H1 (cell line): ENCODE measurements around the gene SLC66A2. TPM values are rescaled to one million over a fixed set of nuclear protein-coding genes. Genes with fewer than 3 reads are reported as not detected.

Source experiments
- CTCF ChIA-PET: fragments of 300-600 bp; sonication (Branson Sonifier 250); formaldehyde crosslinking; loops from one replicate; lab custom pipeline; 2021; ENCODE audit not compliant: partially characterized antibody; lab: Charles Lee
- POLR2A ChIA-PET: fragments of 300-600 bp; sonication (Branson Sonifier 250); formaldehyde crosslinking; loops from one replicate; lab custom pipeline; 2021; ENCODE audit warnings: inconsistent platforms; ENCODE audit not compliant: partially characterized antibody; lab: Charles Lee
- DNase-seq, 2 experiments: peaks; one replicate each; pipeline versions ENCODE4 v3.0.0 to v3.0.0-alpha.2; 2010 to 2022; ENCODE audit warnings: low spot score in 2 of 2, low read depth in 1 of 2, mixed read lengths in 1 of 2
- FAIRE-seq: peaks from 2 replicates; lab custom pipeline; 2011; peaks lifted over from hg19 to GRCh38; lab: Jason Lieb, UNC
- H2AFZ ChIP-seq: 2 replicates; pipeline ENCODE4 v1.8.1; 2012; ENCODE audit warnings: low read length, inconsistent platforms
- H2AK5ac ChIP-seq: 2 replicates; pipeline ENCODE4 v1.6.1; 2013; ENCODE audit warnings: low read depth, low read length
- H2BK120ac ChIP-seq: replicated peaks from 2 replicates; pipeline ENCODE3; 2013; ENCODE audit warnings: low read depth, low read length, inconsistent platforms
- H2BK12ac ChIP-seq: 2 replicates; pipeline ENCODE4 v1.6.1; 2013; ENCODE audit warnings: low read depth, low read length
- H2BK15ac ChIP-seq: 2 replicates; pipeline ENCODE4 v1.6.1; 2013; ENCODE audit warnings: low read length
- H2BK20ac ChIP-seq: 2 replicates; pipeline ENCODE4 v1.6.1; 2013; ENCODE audit warnings: low read length
- H2BK5ac ChIP-seq: 2 replicates; pipeline ENCODE4 v1.6.1; 2013; ENCODE audit warnings: low read depth, low read length
- H3K14ac ChIP-seq: 2 replicates; pipeline ENCODE4 v1.6.1; 2013; ENCODE audit warnings: inconsistent platforms; ENCODE audit not compliant: insufficient read length
- H3K18ac ChIP-seq: 2 replicates; pipeline ENCODE4 v1.6.1; 2013; ENCODE audit warnings: low read length; ENCODE audit errors: extremely low read depth
- H3K23ac ChIP-seq: 2 replicates; pipeline ENCODE4 v1.6.1; 2013; ENCODE audit warnings: inconsistent platforms; ENCODE audit not compliant: insufficient read length
- H3K23me2 ChIP-seq: 2 replicates; pipeline ENCODE4 v1.6.1; 2013; ENCODE audit warnings: low read depth, low read length
- H3K27ac ChIP-seq: 2 replicates; pipeline ENCODE4 v1.6.1; 2011; ENCODE audit warnings: low read depth, low read length, inconsistent platforms
- H3K27me3 ChIP-seq, 4 experiments: replicated peaks in 1 of 4; 1 replicate in 1 of 4; 2 replicates in 3 of 4; pipeline versions ENCODE4 v1.6.1 to v1.8.1; 2011 to 2013; ENCODE audit warnings: low read length in 3 of 4, mild to moderate bottlenecking in 3 of 4, inconsistent platforms in 2 of 4, mixed read lengths in 2 of 4, moderate library complexity in 1 of 4; ENCODE audit not compliant: control insufficient read depth in 3 of 4, insufficient read depth in 3 of 4; ENCODE audit errors: extremely low read depth in 1 of 4
- H3K36me3 ChIP-seq, 4 experiments: 2 replicates each; pipeline versions ENCODE4 v1.6.1 to v1.8.1; 2011 to 2013; ENCODE audit warnings: mild to moderate bottlenecking in 4 of 4, low read length in 3 of 4, moderate library complexity in 2 of 4, control low read depth in 1 of 4, inconsistent platforms in 1 of 4; ENCODE audit not compliant: insufficient read depth in 4 of 4, control insufficient read depth in 2 of 4
- H3K4ac ChIP-seq: replicated peaks from 2 replicates; pipeline ENCODE3; 2013; ENCODE audit warnings: low read length, low read depth, mixed read lengths, inconsistent platforms; ENCODE audit not compliant: insufficient read length
- H3K4me1 ChIP-seq, 4 experiments: replicated peaks in 1 of 4; 1 replicate in 1 of 4; 2 replicates in 3 of 4; pipeline versions ENCODE4 v1.6.1 to v1.8.1; 2011 to 2013; ENCODE audit warnings: low read length in 3 of 4, inconsistent platforms in 2 of 4, mixed read lengths in 1 of 4; ENCODE audit not compliant: insufficient read depth in 4 of 4, control insufficient read depth in 3 of 4
- H3K4me2 ChIP-seq, 2 experiments: 2 replicates each; pipeline versions ENCODE4 v1.6.1 to v1.8.1; 2011 to 2013; ENCODE audit warnings: low read depth in 2 of 2, low read length in 2 of 2, control low read depth in 1 of 2, inconsistent platforms in 1 of 2, mild to moderate bottlenecking in 1 of 2; ENCODE audit not compliant: insufficient read depth in 1 of 2
- H3K4me3 ChIP-seq, 4 experiments: fragments of 200-600, 300-600 bp in 1 of 4; sonication (generic), shearing (Covaris generic), sonication (Bioruptor Twin) in 1 of 4; 2 replicates each; pipeline versions ENCODE4 v1.5.1 to v1.8.1; 2011 to 2016; ENCODE audit warnings: low read length in 4 of 4, low read depth in 3 of 4, control low read depth in 2 of 4, inconsistent platforms in 2 of 4, mild to moderate bottlenecking in 2 of 4, mixed read lengths in 1 of 4, moderate library complexity in 1 of 4; ENCODE audit not compliant: insufficient read depth in 2 of 4; ENCODE audit errors: extremely low read depth in 1 of 4
- H3K56ac ChIP-seq: replicated peaks from 2 replicates; pipeline ENCODE3; 2013; ENCODE audit warnings: low read depth, mild to moderate bottlenecking, mixed read lengths, low read length, inconsistent platforms; ENCODE audit not compliant: insufficient read length
- H3K79me1 ChIP-seq: 2 replicates; pipeline ENCODE4 v1.6.1; 2013; ENCODE audit warnings: low read depth, low read length, control low read depth
- H3K79me2 ChIP-seq, 2 experiments: 2 replicates each; pipeline versions ENCODE4 v1.6.1 to v1.8.1; 2012 to 2013; ENCODE audit warnings: low read length in 2 of 2, mild to moderate bottlenecking in 2 of 2, inconsistent platforms in 1 of 2; ENCODE audit not compliant: insufficient read depth in 2 of 2, control insufficient read depth in 1 of 2
- H3K9ac ChIP-seq, 4 experiments: replicated peaks in 1 of 4; 1 replicate in 1 of 4; 2 replicates in 3 of 4; pipeline versions ENCODE4 v1.6.1 to v1.8.1; 2011 to 2013; ENCODE audit warnings: low read depth in 3 of 4, low read length in 3 of 4, control low read depth in 2 of 4, mild to moderate bottlenecking in 2 of 4, moderate library complexity in 2 of 4, inconsistent platforms in 1 of 4; ENCODE audit errors: extremely low read depth in 1 of 4
- H3K9me3 ChIP-seq, 2 experiments: 2 replicates each; pipeline versions ENCODE4 v1.6.1 to v1.8.1; 2012 to 2013; ENCODE audit warnings: mild to moderate bottlenecking in 2 of 2, moderate library complexity in 2 of 2, control low read depth in 1 of 2, inconsistent platforms in 1 of 2, low read depth in 1 of 2, low read length in 1 of 2, mixed read lengths in 1 of 2; ENCODE audit not compliant: insufficient read depth in 2 of 2
- H4K20me1 ChIP-seq, 2 experiments: replicated peaks in 1 of 2; 2 replicates each; pipeline versions ENCODE3 to v1.8.1; 2011 to 2013; ENCODE audit warnings: inconsistent platforms in 2 of 2, low read length in 2 of 2, mild to moderate bottlenecking in 1 of 2; ENCODE audit not compliant: insufficient read depth in 2 of 2, control insufficient read depth in 1 of 2
- H4K5ac ChIP-seq: 2 replicates; pipeline ENCODE4 v1.6.1; 2013; ENCODE audit warnings: low read length, low read depth, mixed read lengths, inconsistent platforms; ENCODE audit not compliant: insufficient read length
- H4K8ac ChIP-seq: 2 replicates; pipeline ENCODE4 v1.8.0; 2013; ENCODE audit warnings: mild to moderate bottlenecking, moderate library complexity, low read length, inconsistent platforms; ENCODE audit not compliant: insufficient read depth; ENCODE audit errors: extremely low read depth
- H4K91ac ChIP-seq: replicated peaks from 2 replicates; pipeline ENCODE3; 2013; ENCODE audit warnings: low read length, mixed read lengths, inconsistent platforms; ENCODE audit not compliant: insufficient read length
- CREB1 ChIP-seq: IDR thresholded peaks from 2 replicates; pipeline ENCODE4 v1.6.1; 2012; ENCODE audit warnings: inconsistent platforms
- WGBS, 2 experiments: shearing (Covaris generic) in 1 of 2; methylation state at CpG; one replicate each; pipeline versions ENCODE4 v1.1.6 to v1.1.7; 2013 to 2015; ENCODE audit warnings: low lambda C conversion rate in 2 of 2, mixed read lengths in 2 of 2, inconsistent platforms in 1 of 2, low coverage in 1 of 2, missing lambda C conversion rate in 1 of 2; ENCODE audit not compliant: insufficient replicate concordance in 2 of 2, insufficient coverage in 1 of 2, insufficient read length in 1 of 2; ENCODE audit errors: extremely low coverage in 1 of 2, missing lambda C conversion rate in 1 of 2; 5-methylcytosine and 5-hydroxymethylcytosine counted together
- polyA plus RNA-seq, 7 experiments: library from polyadenylated mRNA; depleted of rRNA in 3 of 7; stranded (reverse) in 5 of 7; unstranded in 2 of 7; fragments of >200 nt in 5 of 7; fragments of 200-250 nt in 2 of 7; gene quantifications; 1 replicate in 5 of 7; 2 replicates in 1 of 7; 4 replicates in 1 of 7; pipeline versions ENCODE4 v1.2.1 to v1.2.3, GENCODE V29; 2011 to 2013; ENCODE audit warnings: missing spikeins in 2 of 7, mixed read lengths in 2 of 7
- total RNA-seq: library from RNA; stranded (reverse); fragmentation: NEBNext Ultra II Directional; extraction: Animal tissue kit (Norgen Biotek cat#: 25700); gene quantifications from 2 replicates; pipeline ENCODE4 v1.2.1, GENCODE V29; 2021

The SLC66A2 gene
- total and polyA plus RNA-seq, 2 of the 8 experiments (the other 6 are each of a cell fraction or from before 2014, with no cell fraction given), result 15.0 to 18.9 TPM

GRCh38 chr18:79927607-79928562 is 23.6 kb downstream of the SLC66A2 start:
- no peaks in the 10 kb centered on the region; a peak in 1 of 8 replicates for H3K36me3 ChIP-seq
- H3K56ac ChIP-seq, result no peak overlapping the region
- H3K9me3 ChIP-seq, result peaks cover 3 to 14% of the 10 kb centered on the region in 2 experiments; a peak in 2 of 4 replicates
- H3K27ac ChIP-seq, result no peak overlapping the region
- H4K91ac ChIP-seq, result no peak overlapping the region
- H3K4me1 ChIP-seq, result no peaks in the 10 kb centered on the region; a peak in 2 of 7 replicates
- FAIRE-seq (no peak), DNase-seq (peak in 1 of 2 experiments; percentile 41)
- H2BK15ac ChIP-seq, result no peak overlapping the region
- H4K8ac ChIP-seq, result no peak overlapping the region
- no peaks in the 10 kb centered on the region for H3K27me3 ChIP-seq
- no peaks in the 10 kb centered on the region; the same call in 1 of the 2 replicates for H3K79me1 ChIP-seq
- H4K20me1 ChIP-seq, result peaks cover 0 to 5% of the 10 kb centered on the region in 2 experiments
- POLR2A ChIA-PET, result no interaction called here
- TF ChIP-seq CREB1, result no peak
- H3K4ac ChIP-seq, result no peak overlapping the region
- no peak overlapping the region for H4K5ac ChIP-seq
- no peak overlapping the region for H3K23ac ChIP-seq
- CTCF ChIA-PET, result interaction anchor here (0.6 to 1.8 kb wide), 4 partner anchors 14 to 113 kb away, joined by 3 to 4 read pairs (median 4); no protein-coding TSS in a partner anchor
- no peak overlapping the region for H2AK5ac ChIP-seq
- H3K4me2 ChIP-seq, result no peak overlapping the region
- H2BK20ac ChIP-seq, result no peak overlapping the region
- H2BK120ac ChIP-seq, result no peak overlapping the region
- H3K79me2 ChIP-seq, result peaks cover 0 to 3% of the 10 kb centered on the region in 2 experiments; a peak in 2 of 4 replicates
- 82% methylated on average over 24 of the region's 25 CpGs; no CpG with 5 or more reads in 1 of the 2 experiments for WGBS, 2 experiments
- no peak overlapping the region for H3K14ac ChIP-seq
- no peak overlapping the region for H3K4me3 ChIP-seq
- no peak overlapping the region for H3K18ac ChIP-seq
- no peak overlapping the region for H2BK12ac ChIP-seq
- H2AFZ ChIP-seq, result no peak overlapping the region
- no peak overlapping the region for H3K9ac ChIP-seq
- H3K23me2 ChIP-seq, result 0 out of 2 replicates have a peak, but pooled peaks cover 2% of the 10 kb centered on the region
- no peak overlapping the region for H2BK5ac ChIP-seq
